NB4 (cell line): ENCODE results near the gene POLRMT.

Experiments used
- POLR2A ChIP-seq: IDR thresholded peaks from 2 replicates; pipeline ENCODE4 v1.6.1; 2011; ENCODE audit warnings: mild to moderate bottlenecking; ENCODE audit not compliant: insufficient read length; ENCODE audit errors: extremely low read depth
- TF ChIP-seq, protein P1 (sequence below): IDR thresholded peaks from one replicate; pipeline ENCODE4 v1.5.1; 2012; ENCODE audit warnings: low read depth, low read length

- TF ChIP-seq, protein P1, sequence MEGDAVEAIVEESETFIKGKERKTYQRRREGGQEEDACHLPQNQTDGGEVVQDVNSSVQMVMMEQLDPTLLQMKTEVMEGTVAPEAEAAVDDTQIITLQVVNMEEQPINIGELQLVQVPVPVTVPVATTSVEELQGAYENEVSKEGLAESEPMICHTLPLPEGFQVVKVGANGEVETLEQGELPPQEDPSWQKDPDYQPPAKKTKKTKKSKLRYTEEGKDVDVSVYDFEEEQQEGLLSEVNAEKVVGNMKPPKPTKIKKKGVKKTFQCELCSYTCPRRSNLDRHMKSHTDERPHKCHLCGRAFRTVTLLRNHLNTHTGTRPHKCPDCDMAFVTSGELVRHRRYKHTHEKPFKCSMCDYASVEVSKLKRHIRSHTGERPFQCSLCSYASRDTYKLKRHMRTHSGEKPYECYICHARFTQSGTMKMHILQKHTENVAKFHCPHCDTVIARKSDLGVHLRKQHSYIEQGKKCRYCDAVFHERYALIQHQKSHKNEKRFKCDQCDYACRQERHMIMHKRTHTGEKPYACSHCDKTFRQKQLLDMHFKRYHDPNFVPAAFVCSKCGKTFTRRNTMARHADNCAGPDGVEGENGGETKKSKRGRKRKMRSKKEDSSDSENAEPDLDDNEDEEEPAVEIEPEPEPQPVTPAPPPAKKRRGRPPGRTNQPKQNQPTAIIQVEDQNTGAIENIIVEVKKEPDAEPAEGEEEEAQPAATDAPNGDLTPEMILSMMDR: no peak
- no peak for TF ChIP-seq POLR2A
Observed at GRCh38 chr19:583968-584239, 49.4 kb downstream of the POLRMT start.
